ENCODE measurements around the gene PSEN2. TPM values are rescaled to one million over a fixed set of nuclear protein-coding genes. Genes with fewer than 3 reads are reported as not detected.

The PSEN2 gene
- total RNA-seq, 1 donor from 2014 or later = 42.7 TPM

DNA sequence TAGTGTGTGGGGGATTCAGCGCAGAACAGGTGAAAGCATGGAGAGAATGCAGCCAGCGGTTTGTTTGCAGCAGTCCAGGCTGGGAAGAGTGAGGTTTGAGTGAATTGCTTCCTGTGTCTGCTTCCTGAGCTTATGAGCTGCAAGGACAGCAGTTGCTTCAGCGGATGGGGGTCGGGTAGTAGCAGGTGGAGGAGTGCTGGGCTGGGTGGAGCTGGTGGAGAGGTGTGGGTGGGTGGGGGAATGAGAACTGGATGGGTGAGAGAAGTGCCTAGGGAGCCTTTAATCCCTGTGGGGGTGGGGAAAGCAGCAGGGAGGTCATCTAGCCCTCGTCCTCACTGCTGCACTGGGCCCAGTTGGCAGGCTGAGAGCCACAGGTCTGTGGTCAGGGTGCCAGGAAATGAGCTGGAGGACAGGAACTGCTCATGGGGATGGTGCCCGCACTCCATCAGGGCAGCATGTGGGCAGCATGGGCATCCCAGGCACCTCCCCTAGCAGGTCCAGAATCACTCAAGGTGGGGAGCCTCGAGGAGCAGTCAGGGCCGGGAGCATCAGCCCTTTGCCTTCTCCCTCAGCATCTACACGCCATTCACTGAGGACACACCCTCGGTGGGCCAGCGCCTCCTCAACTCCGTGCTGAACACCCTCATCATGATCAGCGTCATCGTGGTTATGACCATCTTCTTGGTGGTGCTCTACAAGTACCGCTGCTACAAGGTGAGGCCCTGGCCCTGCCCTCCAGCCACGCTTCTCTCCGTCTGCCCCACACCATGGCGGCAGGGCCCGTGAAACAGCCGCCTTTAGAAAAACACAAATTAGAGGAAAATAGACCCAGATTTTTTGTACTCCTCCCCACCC lies 14.8 kb downstream of the PSEN2 start:
- DNase-seq (ENCODE audit: low read depth in 2 of 2) = peak in 1 of 2 donors; percentile 34

DNA sequence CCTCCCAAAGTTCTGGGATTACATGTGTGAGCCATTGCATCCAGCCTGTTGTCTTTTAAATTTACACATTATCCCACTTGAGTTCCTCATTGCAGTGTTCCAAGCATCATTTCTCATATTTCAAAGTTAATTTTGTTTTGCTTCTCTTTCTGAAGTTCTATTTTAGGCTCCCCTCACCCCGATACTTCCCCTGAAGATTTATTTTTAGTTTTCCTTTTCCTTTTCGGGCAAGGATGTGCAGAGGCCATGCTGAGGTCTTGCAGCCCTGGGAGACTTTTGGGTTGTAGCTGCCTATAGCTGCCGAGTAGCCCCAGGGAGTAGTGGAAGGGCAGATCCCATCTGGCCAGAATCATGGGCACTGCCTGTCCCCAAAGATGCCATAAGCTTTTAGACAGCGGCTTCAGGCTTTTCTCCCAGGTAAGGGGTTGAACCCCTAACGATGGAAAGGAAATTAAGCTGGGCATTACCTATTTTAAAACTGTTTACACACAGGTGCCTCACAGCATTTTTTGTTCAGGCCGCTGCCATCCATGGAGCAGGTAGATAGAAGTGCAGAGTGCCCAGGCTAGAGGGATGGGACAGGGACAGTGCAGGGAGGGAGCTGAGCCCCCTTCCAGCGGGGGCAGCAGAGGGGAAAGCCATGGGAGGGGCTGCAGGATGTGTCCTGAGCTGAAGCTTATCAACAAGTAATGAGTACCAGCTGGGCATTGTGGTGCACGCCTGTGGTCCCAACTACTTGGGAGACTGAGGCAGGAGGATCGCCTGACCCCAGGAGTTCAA lies 15.9 kb downstream of the PSEN2 start:
- no peak for DNase-seq (ENCODE audit: low read depth in 2 of 2)

GRCh38 chr1:226887006-226887405 lies 16.6 kb downstream of the PSEN2 start:
- DNase-seq (ENCODE audit: low read depth in 2 of 2) = no peak

DNA sequence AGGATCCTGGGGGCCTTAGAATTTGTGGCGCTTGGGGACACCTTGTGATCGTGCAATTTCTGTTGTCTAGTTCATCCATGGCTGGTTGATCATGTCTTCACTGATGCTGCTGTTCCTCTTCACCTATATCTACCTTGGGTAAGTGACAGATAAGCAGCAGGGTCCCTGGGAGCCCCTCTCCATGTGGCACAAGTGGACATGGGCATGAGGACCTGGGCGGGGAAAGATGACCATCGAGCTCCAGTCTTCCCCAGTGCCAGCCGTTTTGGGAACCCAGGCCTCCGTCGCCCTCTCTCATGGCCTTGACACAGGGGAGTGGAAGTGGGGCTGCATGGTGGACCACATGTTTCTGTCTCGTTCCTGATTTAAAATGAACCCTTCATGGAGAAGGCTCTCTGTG lies 17.6 kb downstream of the PSEN2 start:
- no peak for DNase-seq (ENCODE audit: low read depth in 2 of 2)

DNA sequence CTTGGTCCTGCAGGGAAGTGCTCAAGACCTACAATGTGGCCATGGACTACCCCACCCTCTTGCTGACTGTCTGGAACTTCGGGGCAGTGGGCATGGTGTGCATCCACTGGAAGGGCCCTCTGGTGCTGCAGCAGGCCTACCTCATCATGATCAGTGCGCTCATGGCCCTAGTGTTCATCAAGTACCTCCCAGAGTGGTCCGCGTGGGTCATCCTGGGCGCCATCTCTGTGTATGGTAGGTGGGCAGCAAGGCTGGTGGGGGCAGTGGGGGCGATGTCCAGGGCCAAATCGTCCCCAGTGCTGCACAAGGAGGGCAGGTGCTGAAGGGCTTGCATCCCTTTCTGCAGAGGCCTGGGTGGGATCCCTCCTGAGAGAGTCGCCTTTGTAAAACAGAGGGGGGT lies 18.4 kb downstream of the PSEN2 start:
- DNase-seq (ENCODE audit: low read depth in 2 of 2) = no peak

GRCh38 chr1:226889616-226890330 lies 19.4 kb downstream of the PSEN2 start:
- no peak for DNase-seq (ENCODE audit: low read depth in 2 of 2)

- no peak for DNase-seq (ENCODE audit: low read depth in 2 of 2)
Observed at GRCh38 chr1:226890331-226891108, 20.1 kb downstream of the PSEN2 start.

GRCh38 chr1:226891346-226891745 lies 20.9 kb downstream of the PSEN2 start:
- DNase-seq (ENCODE audit: low read depth in 2 of 2) = no peak

DNA sequence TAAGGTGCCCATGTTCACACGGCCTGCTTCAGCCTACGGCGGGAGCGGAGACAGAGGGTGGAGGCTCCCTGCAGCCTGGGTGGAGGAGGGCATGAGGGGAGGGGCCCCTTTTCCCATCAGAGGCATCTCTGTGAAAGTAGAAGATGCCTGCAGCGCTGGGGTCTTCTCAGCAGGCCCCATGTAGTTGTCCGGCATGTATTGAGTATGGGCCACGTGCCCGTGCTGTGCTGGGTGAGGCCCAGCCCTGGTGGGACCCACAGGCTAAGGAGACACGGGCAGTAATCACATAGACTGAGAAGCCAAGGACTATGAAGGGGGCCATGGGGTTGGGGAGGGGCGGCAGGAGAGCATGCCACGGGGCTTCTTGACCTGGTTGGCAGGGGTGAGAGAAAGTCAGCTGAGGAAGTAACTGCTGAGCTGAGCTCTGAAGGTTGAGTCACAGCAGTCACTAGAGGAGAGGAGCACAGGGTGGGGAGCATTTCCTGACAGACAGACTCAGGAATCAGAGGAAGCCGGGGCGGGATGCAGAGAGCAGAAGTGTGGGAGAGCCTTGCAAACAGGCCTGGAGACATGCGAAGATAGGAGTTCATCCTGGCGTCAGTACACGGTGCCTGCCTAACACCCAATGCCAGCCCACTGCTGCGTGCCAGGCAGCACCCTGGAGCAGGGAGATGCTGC lies 21.6 kb downstream of the PSEN2 start:
- peak in 1 of 2 donors; percentile 79 for DNase-seq (ENCODE audit: low read depth in 2 of 2)

GRCh38 chr1:226892524-226892875 lies 22.1 kb downstream of the PSEN2 start:
- DNase-seq (ENCODE audit: low read depth in 2 of 2) = no peak

- DNase-seq (ENCODE audit: low read depth in 2 of 2) = no peak
Observed at GRCh38 chr1:226893936-226894335, 23.5 kb downstream of the PSEN2 start.

DNA sequence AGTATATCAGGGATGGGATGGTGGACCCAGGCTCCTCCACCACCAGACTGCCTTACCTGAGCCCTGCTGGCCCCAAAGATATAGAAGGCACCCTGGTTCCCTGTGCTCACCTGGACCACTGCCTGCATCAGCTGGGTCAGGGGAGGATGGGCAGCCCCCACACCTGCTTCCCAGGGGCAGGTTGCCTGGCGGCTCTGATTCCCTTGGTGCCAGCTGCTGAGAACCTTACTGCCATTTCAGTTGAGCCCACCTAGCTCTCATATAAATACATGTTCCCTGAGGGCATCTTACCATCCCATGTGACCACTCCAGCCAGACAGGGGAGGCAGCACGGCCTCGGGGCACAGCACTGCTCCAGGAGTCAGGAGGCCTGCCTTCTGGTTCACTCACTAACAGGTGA lies 24.4 kb downstream of the PSEN2 start:
- no peak for DNase-seq (ENCODE audit: low read depth in 2 of 2)

- no peak for DNase-seq (ENCODE audit: low read depth in 2 of 2)
Observed at GRCh38 chr1:226895644-226896043, 25.2 kb downstream of the PSEN2 start.

DNA sequence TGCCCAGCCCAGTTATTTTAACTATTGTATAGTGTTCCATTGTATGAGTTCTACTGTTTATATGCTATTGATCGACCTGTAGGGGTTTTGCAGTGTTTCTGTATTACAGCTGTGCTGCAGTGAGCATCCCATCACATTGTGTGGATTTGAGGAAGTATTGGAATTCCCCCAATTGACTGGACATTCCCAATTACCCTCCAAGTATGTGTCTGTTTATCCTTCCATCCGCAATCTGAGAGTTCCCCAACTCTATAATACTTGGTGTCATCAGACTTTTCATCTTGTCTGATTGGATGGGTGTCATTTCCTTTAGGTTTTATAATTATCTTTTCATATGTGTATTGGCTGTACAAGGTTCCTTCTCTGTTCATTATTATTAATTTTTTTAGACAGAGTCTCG lies 27.8 kb downstream of the PSEN2 start:
- no peak for DNase-seq (ENCODE audit: low read depth in 2 of 2)

DNA sequence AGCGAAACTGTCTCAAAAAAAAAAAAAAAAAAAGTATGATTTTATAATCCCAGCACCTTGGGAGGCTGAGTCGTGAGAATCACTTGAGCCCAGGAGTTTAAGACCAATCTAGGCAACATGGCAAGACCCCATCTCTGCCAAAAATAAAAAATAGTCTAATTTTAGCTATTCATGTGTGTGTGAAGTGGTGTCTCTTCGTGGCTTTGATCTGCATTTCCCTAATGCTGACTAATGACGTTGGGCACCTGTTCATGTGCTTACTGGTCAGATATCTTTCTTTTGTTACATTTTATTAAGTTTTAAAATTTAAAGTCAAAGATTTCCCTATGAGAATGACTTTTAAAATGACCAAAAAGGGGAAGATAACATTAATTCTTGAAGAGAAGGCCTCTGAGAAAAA lies 31.0 kb downstream of the PSEN2 start:
- no peak for DNase-seq (ENCODE audit: low read depth in 2 of 2)

GRCh38 chr1:226902601-226903000 lies 32.2 kb downstream of the PSEN2 start:
- DNase-seq (ENCODE audit: low read depth in 2 of 2) = no peak

DNA sequence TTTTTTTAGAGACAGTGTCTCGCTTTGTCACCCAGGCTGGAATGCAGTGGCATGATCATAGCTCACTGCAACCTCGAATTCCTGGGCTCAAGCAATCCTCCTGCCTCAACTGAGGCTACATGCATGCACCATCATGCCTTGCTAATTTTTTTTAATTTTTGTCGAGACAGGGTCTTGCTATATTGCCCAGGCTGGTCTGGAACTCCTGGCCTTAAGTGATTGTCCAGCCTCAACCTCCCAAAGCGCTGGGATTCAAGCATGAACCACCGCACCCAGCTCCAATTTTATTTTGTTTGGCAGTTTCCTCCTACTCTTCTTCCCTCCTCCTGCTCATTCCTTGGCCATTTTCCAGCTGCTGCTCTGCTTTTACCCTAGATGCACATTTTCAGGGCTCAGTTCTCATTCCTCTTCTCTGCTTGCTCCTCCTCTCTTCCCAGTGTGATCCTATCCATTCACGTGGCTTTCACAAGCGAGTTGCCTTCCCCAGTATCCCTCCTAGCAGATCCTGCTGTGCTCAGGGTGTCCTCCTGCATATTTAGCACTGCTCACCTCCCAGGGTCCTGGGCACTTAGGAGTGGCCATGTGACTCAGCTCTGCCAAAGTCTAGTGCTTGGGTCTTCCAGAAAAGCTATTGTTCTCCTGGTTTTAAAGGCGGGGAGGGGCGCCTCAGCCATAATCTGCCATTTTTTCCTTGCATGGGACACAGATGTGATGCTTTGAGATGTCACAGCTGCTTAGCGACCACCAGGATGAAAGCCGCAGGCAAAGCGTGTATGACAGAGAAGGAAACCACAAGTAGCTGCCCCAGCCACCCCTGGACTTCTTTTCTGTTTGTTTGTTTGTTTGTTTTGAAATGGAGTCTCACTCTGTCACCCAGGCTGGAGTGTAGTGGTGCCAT lies 33.7 kb downstream of the PSEN2 start:
- no peak for DNase-seq (ENCODE audit: low read depth in 2 of 2)

- no peak for DNase-seq (ENCODE audit: low read depth in 2 of 2)
Observed at GRCh38 chr1:226904772-226905171, 34.4 kb downstream of the PSEN2 start.

GRCh38 chr1:226908419-226908818 lies 38.0 kb downstream of the PSEN2 start:
- DNase-seq (ENCODE audit: low read depth in 2 of 2) = no peak

DNA sequence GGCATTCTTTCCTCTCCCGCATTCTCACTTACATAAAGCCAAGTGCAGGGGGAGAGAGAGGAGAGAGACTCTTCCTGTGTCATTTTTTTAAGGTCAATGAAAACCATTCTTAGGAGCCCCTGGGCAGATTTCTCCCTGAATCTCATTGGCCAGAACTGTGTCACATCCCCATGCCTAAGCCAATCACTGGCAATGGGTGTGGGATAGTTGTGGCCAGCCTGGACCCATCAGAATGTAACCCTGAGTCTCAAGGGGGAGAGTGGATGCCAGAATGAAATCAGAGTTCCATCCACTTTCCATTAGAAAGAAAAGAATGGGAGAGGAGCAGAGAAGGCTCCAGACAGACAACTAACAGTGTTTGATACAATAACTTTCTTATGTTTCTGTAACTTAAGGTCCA lies 38.5 kb downstream of the PSEN2 start:
- DNase-seq (ENCODE audit: low read depth in 2 of 2) = no peak

Measured in dermis microvascular lymphatic vessel endothelial cell (primary cell).